ENCODE measurements around the gene NR1I2. TPM values are rescaled to one million over a fixed set of nuclear protein-coding genes. Genes with fewer than 3 reads are reported as not detected.

NR1I2 gene
- total RNA-seq, 3 donors from 2014 or later = 0.41 to 0.76 (median 0.47) TPM

GRCh38 chr3:119861681-119862080, 79.8 kb downstream of the NR1I2 start:
- Mint-ChIP-seq H3K36me3 (ENCODE audit: insufficient read depth) (peaks cover 58% of the 10 kb centered on the region), H3K27me3 (ENCODE audit: low read depth) (no peaks in the 10 kb centered on the region), H3K4me3 (no peak overlapping the region), H3K9me3 (peaks cover 8% of the 10 kb centered on the region), H3K4me1 (ENCODE audit: low read depth) (peaks cover 2% of the 10 kb centered on the region)
- no peak for DNase-seq
- no peak for ATAC-seq

- DNase-seq = no peak
- no peak overlapping the region for H3K4me3 Mint-ChIP-seq
- H3K27me3 Mint-ChIP-seq (ENCODE audit: low read depth) = no peaks in the 10 kb centered on the region
- H3K36me3 Mint-ChIP-seq (ENCODE audit: insufficient read depth) = peaks cover 50% of the 10 kb centered on the region
- peaks cover 8% of the 10 kb centered on the region for H3K9me3 Mint-ChIP-seq
- no peak for ATAC-seq
- H3K4me1 Mint-ChIP-seq (ENCODE audit: low read depth) = peaks cover 2% of the 10 kb centered on the region
Observed at GRCh38 chr3:119862616-119863015, 80.7 kb downstream of the NR1I2 start.

- no peak overlapping the region for H3K4me3 Mint-ChIP-seq
- ATAC-seq = no peak
- peaks cover 43% of the 10 kb centered on the region for H3K36me3 Mint-ChIP-seq (ENCODE audit: insufficient read depth)
- no peaks in the 10 kb centered on the region for H3K27me3 Mint-ChIP-seq (ENCODE audit: low read depth)
- peaks cover 6% of the 10 kb centered on the region for H3K4me1 Mint-ChIP-seq (ENCODE audit: low read depth)
- no peak for DNase-seq
- peaks cover 3% of the 10 kb centered on the region for H3K9me3 Mint-ChIP-seq
Observed at GRCh38 chr3:119864476-119864875, 82.6 kb downstream of the NR1I2 start.

Other genes starting within 250 kb of the NR1I2 start
- 1 to 10 TPM; 1.6 to 6.2 (median 3.3) TPM for gene CD80, start 222.5 kb upstream of the NR1I2 start, total RNA-seq
- gene ADPRH, start 202.6 kb upstream of the NR1I2 start, total RNA-seq = 1 to 10 TPM; 1.6 to 3.3 (median 2.5) TPM
- gene PLA1A, start 184.2 kb upstream of the NR1I2 start, total RNA-seq = not detected
- 1 to 10 TPM in 2 of 3 donors, under 1 TPM in 1; 0.84 to 2.3 (median 2.0) TPM for gene POPDC2, start 121.5 kb upstream of the NR1I2 start, total RNA-seq
- 100 to 1,000 TPM in 2 of 3 donors, 10 to 100 TPM in 1; 94.7 to 118 (median 106) TPM for gene COX17, start 104.7 kb upstream of the NR1I2 start, total RNA-seq
- under 1 TPM; 0.16 to 0.29 (median 0.25) TPM for gene CFAP91, start 79.1 kb upstream of the NR1I2 start, total RNA-seq